HG03571 (cell line): Measurements from ENCODE around the gene CDHR3.

Experiments used
- ATAC-seq: cut with Tn5 transposase; IDR thresholded peaks from one replicate; pipeline ENCODE4 v1.9.1; 2021; ENCODE audit not compliant: unreplicated experiment

CDHR3 gene

DNA sequence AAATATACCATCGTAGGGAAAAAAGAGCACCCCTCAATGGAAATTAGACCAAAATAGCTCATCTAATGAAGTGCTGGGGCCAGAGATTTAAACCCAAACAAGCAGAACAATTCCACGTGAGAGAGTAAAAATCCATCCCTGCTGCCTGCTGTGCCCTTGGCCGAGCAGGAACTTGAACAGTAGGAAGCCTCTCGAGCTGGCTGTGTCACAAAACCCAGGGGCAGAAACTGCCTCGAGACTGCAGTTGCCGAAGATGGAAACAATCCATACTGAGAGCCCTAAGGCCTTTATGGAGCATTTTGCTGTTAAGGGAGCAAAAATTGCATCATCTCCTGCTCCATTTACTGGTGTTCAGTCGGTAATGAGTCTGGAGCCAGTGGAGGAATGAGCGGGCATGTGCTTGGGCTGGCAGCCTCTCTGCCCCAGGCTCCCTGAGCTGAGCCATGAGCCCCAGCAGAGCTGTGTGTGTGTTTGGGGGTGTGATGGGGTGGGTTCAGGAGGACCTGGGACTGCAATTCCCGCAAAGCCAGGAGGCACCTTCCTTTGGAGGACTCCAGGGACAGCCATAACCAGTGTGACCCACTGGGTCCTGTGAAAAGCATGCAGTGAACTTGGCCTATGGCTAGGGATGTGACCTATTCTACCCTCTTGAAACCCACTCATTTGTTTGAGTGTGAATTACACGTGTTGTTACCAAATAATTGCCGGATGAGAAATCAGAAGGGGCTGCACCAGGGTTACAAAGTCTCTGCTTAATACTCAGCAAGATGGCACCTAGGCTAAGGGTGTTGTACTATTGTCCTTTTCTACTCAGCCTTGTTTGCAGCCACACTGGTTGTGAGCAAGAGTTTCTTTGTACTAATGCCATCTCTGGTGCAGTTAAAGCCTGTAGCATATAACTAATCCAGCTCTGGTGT, 58.3 kb downstream of the CDHR3 start:
- ATAC-seq, result no peak

DNA sequence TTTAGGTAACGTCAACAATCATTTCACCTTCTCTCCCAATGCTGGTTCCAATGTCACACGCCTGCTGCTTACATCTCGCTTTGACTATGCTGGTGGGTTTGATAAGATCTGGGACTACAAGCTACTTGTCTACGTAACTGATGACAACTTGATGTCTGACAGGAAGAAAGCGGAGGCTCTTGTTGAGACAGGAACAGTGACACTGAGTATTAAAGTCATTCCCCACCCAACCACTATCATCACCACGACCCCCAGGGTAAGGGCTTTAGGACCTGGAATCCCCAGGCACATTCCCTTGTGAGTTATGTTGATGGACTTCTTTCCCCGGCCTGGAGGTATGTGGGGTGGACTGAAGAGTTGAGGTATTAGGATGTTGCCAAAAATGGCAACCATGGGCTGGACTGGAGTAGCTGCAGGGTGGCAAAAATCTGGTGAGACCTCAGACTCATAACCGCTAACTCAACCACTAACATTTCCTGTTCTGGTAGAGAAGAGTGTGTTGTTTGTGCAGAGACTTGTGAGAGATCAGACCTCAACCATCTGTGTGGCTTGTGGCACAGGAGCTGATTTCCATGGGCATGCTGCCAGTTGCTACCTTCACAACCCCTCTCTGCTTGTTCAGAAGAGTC, 59.2 kb downstream of the CDHR3 start:
- ATAC-seq, result peak; percentile 63

DNA sequence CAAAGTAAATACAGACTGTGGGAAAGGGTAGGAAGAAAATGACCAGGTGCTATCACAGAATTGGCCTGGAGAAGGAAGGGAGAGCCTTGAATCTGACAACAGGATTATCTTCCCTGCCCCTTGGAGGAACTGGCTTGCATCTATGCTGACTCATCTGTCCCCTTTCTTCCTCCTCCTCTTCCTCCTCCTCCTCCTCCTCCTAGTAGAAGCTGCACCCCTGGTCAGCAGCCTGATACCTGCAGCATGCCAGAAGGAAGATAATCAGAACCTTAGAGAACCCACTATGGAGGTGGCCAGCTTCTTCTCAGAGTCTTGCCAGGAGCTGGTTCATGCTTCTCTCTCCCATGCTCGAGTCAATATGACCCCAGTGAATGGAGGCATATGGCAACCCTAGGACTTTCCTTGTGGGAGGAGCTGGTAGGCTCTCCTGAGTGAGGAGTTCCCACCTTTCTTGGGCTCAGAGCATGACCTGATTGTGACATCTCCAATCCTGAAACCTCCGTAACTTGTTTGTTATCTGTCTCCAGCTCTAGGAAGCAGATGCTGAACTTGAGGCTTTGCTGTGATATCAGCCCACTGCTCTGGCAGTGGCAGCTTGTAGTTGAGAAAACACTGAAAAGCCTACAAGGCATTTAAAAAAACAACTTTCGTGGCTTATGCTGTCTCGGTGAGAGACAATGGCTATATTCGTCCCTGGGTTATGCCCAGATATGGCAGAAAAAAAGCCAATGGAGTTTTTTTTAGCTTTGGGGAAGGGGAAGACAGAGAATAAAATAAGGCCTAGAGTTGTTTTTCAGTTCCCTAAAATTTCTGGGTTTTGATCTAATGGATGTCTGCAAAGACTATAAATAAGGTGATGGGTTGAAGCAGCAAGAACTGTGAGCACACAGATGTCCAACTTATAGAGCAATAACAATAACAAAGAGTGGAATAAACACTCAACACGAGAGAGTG, 60.6 kb downstream of the CDHR3 start:
- ATAC-seq, result no peak

DNA sequence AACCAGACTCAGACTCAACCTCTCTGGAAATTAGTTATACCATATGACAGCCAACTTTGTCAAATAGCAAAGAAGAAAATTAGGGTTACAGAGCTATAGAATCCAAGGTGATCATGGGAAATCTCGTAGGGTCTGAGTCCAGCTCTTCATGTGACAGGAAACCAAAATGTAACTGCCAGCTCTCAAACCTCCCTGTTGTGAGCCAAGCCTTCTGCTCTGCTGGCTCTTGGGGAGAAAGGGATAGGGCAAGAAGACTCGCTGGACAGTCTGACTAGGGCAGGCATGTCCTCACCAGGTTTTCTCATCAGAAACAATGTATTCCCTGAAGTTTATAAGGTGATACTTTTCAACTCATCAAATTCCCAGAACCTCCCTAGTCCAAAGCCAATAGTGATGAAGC, 63.0 kb downstream of the CDHR3 start:
- ATAC-seq, result no peak

DNA sequence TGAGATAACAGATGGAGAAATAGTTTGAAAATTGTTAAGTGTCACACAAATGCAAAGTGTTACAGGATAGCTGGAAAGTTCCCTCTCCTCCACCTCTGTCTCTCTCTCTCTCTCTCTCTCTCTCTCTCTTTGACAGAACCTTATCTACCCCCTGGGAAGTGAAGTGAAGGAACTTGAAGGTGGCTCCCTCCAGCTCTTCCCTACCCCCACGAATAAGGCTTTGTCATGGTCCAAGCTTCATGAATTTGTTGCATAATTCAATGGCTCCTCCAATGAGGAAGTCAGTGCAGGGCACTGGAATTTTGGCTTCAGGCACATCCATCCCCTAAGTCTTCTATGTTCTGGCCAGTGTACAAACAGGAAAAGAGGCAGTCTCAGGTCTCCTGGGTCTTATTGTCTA, 66.4 kb downstream of the CDHR3 start:
- no peak for ATAC-seq

DNA sequence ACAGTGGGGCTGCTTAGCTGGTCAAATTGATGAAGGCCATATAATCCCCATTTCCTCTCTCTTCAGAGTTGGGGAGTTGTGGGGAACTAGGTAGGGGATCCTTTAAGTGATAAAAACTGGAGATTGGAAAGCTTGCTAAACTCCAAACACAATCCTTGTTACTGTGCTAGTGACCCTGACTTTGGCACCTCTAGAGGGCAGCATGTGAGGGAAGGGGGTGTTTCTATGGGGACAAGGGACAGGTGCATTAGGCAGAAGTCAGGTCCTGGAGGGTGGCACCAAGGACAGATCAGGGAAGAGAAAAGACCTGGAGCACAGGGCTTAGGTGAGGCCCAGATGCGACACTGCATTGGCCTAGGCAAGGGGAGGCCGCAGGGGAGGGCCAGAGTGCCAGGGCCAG, 66.9 kb downstream of the CDHR3 start:
- no peak for ATAC-seq

DNA sequence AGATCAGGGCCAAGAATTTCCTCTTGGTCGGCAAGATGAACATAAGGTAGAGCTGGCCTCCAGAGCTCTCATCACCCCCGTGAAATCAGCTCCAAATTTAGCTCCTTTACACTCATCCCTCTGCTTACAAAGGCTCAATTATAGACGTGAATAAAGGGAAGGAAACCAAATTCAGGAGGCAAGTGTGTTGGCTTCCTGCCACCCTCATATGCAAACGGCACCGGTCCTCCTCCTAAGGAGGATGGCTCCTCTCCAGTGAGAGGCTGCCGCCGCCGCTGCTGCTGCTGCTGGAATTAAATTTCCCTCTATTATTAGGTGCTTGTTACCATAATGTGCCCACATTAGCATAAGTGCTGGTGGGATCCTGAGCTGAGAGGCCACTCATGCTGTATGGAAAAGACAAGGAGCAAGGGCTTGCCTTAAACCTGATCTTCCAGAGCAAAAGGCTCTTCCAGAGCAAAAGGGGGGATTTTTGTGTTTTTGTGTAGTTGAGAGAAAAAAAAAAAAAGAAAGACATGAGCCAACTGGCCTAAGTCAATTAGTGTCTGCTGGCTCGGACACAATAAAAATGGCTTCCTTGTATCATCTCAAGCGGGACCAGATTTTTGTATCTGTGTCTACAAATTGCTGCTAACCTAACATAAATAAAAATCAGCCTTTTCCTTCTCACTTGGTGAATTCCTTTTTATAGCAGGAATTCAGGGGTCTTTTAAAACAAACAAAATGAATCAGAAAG, 68.4 kb downstream of the CDHR3 start:
- no peak for ATAC-seq

DNA sequence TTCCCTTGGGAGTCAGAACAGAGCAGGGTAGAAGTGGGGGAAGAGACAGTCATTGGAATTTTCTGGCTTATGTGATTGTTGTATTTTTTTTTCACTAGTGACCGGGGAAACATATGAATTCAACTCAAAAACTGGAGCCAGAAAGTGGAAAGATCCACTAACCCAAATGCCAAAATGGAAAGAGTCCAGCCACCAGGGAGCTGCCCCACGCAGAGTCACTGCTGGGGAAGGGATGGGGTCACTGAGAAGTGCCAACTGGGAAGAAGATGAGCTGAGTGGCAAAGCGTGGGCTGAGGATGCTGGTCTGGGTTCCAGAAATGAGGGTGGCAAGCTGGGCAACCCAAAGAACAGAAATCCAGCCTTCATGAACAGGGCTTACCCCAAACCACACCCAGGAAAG, 69.2 kb downstream of the CDHR3 start:
- no peak for ATAC-seq

DNA sequence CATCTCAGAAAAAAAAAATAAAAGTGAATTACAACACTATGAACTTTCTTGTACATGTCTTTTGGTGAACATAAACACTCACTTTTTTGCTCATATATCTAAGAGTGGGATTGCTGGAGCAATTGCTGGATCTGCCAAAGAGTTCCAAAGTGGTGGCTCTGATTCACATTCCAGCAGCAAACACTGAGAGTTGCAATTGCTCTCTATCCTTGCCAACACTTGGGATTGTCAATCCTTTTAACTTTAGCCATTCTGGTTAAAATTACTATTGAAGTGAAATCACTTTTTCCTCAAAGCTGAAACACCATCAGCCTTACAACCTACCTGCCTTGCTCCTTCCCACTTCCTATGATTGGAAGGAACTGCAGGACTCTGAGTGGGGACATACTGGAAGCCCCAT, 70.7 kb downstream of the CDHR3 start:
- no peak for ATAC-seq

DNA sequence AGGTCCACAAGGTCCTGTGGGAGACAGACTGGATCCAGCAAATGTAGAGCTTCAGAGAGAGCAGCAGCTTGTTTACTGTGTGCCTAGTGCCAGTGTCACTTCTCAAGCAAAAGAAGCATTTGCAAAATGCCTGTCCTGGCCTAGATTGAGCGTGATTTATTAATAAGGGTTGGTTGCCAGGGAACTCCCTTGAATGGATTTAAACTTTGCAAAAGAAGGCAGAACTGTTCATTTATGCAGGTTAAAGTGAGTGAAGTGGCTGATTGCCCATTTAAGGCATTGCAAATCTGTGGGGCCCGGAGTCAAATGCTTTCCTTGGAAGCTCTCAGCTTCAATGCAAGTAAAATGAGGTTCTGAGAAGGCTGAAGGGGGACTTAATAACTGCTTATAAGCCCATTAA, 71.3 kb downstream of the CDHR3 start:
- no peak for ATAC-seq

DNA sequence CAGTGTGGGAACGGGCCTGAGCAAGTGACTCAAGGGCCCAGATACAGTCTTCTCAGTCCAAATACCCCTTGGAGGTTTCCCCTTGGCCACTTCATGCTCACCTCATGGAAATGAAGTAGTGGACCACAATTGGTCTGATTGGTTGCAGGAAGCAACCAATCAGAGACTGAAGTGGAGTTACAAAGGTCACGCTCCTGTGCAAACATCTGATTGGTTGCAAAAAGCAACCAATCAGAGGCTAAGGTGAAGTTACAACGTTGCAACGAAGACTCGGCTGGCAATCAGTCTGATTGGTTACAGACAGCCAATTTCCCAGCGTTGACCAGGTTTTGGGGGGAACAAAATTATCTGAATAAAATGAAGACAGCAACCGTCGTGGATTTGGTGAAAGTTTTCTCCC, 72.5 kb downstream of the CDHR3 start:
- ATAC-seq, result no peak

DNA sequence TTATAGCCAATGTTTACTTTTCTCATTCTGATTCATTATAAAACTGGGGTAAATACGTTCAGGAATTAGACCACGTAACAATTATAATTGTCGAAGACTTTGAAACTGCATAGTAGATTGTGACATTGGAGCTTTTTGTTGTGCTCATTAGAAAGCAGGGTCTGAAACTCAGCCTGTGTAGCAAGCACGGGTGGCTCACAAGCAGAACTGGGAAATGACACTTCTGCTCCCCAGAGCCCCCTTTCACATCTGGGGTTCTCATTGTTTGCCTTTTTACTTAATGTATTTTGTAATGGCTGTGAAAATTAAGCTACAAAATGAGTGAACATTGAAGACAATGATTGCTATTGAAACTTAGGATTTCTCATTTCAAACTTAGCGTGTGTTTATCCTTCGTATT, 72.9 kb downstream of the CDHR3 start:
- no peak for ATAC-seq

DNA sequence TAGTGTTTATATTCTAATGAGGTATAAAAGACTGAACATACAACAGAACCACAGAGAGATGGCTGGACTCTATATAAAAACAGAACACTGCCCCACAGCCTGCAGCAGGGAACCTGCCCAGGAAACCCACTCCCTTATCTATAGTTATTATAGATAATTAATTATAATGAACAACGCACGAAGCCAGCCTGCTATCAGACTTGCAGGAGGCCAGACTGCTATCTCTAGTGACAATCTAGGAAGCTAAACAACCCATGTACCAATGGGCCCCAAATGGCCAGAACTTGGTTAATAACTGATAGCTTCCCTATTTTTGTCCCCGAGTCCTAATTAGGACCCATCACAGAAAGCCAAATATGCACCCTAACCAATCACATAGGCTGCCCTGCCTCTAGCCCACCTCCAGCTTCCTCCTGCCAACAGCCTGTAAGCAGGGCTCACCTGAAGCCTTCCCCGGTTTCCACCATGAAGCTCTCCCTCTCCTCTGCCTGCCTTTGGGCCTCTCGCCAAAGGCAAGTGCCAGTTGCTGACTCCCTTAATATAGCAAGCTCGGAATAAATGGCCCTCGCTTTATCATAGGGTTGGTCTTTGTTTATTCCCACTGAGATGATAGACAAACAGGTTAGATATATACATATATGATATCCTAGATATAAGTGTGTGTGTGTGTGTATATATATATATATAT, 74.6 kb downstream of the CDHR3 start:
- ATAC-seq, result no peak

DNA sequence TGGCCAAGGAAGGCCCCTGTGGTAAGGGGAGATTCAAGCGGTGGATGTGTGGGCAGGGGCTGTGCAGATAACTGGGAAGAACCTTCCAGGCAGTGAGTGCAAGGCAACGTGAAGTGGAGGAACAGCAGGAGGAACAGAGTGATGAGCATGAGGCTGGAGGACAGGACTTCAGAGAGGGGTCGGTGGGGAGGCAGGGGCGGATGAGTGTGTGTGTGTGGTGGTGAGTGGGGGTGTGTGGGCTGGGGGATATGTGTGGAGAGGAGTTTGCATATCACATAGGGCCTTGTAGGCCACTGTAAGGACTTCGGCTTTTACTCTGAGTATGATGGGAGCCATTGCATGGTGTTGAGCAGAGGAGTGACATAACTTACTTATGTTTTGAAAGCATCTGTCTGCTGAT, 75.2 kb downstream of the CDHR3 start:
- no peak for ATAC-seq

DNA sequence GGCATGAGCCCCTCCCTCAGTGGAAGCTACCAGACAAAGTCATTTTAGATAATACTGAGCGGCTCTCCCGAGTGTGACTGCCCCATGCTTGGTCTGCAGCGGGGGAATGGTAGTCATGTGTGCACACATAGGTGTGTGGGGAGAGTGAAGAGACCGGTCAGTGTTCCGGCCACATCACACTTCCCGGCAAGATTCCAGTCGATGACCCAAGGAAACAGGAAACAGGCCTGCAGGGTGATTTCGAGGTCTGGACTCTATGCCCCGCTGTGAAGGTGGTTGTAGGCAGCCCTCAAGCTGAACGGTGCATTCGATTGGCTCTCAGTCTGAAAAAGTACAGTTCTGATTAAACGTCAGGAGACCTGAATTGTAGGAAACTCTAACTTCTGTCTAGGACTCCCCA, 75.9 kb downstream of the CDHR3 start:
- ATAC-seq, result no peak

DNA sequence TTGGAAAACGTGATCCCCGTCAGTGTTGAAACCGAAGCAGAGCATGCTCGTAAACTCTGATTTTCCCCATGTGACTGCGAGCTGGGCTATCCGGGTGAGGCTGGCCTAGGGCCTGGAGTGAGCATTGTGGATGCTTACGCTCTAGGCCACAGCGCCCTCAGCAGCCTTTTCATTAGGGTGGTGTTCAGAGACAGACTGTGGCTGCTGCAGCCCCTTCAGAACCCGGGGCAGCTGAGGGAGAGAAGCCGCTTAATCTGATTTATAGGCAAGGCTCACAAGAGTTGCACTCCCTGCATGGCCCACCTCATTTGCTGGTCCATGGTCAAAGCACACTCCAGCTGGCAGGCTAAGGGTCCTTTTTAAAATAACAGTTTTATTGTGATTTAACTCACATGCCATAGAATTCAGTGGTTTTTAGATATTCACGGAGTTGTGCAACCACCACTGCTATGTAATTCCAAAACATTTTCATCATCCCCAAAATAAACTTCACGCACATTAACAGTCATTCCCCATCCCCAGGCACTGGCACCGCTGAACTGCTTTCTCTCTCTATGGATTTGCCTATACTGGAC, 76.5 kb downstream of the CDHR3 start:
- no peak for ATAC-seq

DNA sequence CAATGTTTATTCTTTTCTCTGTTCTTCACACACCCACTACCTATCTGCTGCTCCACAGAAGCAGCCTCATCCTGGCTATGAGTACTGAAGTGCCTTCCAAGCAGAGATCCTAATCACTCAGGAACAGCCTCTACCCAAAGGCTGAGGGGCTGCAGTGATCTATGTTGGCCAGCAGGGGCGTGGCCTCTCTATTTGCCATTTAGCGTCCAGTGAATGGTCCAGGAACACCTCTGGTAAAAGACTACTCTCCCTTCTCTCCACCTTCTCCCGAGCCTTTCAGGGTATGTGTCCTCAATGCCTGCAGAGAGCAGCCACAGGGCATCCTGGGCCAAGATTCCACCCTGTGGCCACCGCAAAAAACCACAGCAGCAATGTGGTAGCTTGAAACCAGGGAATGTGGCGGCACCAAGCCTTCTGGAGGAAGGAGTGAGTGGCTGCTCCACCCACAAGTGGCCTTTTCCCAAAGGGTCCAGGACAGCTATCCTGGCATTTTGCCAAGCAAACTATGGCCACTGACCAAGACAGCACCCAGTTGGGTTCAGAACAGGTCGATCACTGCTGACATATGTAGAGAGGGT, 78.2 kb downstream of the CDHR3 start:
- no peak for ATAC-seq

DNA sequence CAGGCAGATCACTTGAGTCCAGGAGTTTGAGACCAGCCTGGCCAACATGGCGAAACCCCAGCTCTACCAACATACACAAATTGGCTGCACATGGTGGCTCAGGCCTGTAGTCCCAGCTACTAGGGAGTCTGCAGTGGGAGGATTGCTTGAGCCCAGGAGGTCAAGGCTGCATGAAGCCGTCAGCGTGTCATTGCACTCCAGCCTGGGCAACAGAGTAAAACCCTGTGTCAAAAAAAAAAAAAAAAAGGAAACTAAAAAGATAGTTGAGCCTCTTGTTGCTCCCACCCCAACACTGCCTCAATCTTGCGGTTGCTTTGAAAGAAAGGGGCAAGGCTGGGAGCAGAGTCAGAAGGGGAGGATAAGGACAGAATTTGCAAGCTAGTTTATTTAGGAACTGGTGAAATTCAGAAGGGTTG, 79.1 kb downstream of the CDHR3 start:
- ATAC-seq, result no peak

DNA sequence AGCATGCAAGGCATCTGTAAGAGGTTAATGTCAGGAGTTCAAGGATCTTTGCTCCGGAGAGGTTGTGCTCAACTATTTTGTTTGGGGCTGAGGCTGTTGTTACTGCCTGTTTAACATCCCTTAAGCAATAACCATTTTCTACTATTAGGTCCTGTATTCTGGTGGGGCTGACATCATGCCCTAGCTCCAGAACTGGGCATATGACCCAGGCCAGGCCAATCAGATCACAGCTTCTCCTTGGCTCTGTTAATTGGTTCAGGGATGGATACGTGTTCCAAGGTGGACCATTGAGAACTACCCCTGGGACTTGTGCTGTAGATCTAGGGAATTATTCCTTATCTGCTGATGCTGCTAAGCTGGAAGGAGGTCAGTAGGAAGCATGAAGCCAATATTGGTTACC, 82.1 kb downstream of the CDHR3 start:
- ATAC-seq, result no peak

DNA sequence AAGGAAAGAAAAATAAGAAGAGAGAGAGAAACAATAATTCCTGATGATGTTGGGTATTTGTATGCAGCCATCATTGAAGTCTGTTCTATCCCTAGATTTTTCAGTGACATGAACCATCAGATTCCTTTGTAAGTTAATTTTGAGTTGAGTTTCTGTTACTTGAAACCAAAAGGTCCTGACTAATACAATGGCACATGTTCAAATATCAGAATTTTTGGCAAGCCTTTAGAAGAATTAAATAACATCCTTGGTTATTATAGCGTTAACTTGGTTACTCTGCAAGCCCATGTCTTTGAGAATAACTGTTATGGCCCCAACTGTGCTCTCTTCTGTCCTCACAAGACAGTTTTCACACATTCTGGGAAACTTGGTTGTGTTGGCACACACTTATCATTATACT, 82.5 kb downstream of the CDHR3 start:
- no peak for ATAC-seq
